HepG2 (cell line): ENCODE measurements around the gene PLEKHA8. TPM values are rescaled to one million over a fixed set of nuclear protein-coding genes. Genes with fewer than 3 reads are reported as not detected.
A peak's percentile ranks its signal among the peaks of the same experiment; 100 is the strongest.

Source experiments
- ATAD3A ChIP-seq: sonication (generic); formaldehyde crosslinking; IDR thresholded peaks from 2 replicates; pipeline ENCODE4 v1.4.0; 2020; ENCODE audit warnings: missing genetic modification reagents
- CCAR2 ChIP-seq: fragments of 200-400 bp; formaldehyde crosslinking; optimal IDR thresholded peaks from 2 replicates; pipeline ENCODE3; 2018; ENCODE audit warnings: low read depth, mild to moderate bottlenecking, low read length, moderate library complexity
- CHD4 ChIP-seq: fragments of 200-600 bp; sonication (generic); IDR thresholded peaks from 2 replicates; pipeline ENCODE4 v1.7.0; 2017; ENCODE audit warnings: mild to moderate bottlenecking, low read length, borderline replicate concordance
- DRAP1 ChIP-seq: IDR thresholded peaks from 2 replicates; pipeline ENCODE4 v1.6.1; 2016; ENCODE audit warnings: missing genetic modification reagents, missing compliant biosample characterization
- MTERF4 ChIP-seq: sonication (generic); formaldehyde crosslinking; IDR thresholded peaks from 2 replicates; pipeline ENCODE4 v1.8.0; 2023; ENCODE audit warnings: mild to moderate bottlenecking, missing genetic modification reagents
- POLR2AphosphoS2 ChIP-seq: IDR thresholded peaks from 2 replicates; pipeline ENCODE4 v1.6.1; 2011; ENCODE audit warnings: low read depth, low read length, improper control_type of control experiment
- RERE ChIP-seq: IDR thresholded peaks from 2 replicates; pipeline ENCODE4 v1.6.1; 2016; ENCODE audit warnings: low read depth, missing genetic modification reagents, missing compliant biosample characterization
- U2AF1 ChIP-seq: fragments of 200-400 bp; formaldehyde crosslinking; optimal IDR thresholded peaks from 2 replicates; pipeline ENCODE3; 2017; ENCODE audit warnings: mild to moderate bottlenecking, low read depth, low read length
- ZNF317 ChIP-seq: sonication (generic); formaldehyde crosslinking; IDR thresholded peaks from 2 replicates; pipeline ENCODE4 v1.5.0; 2020; ENCODE audit warnings: mild to moderate bottlenecking, missing genetic modification reagents
- ZNF460 ChIP-seq: sonication (generic); formaldehyde crosslinking; IDR thresholded peaks from 2 replicates; pipeline ENCODE4 v1.5.1; 2020; ENCODE audit warnings: missing genetic modification reagents, mild to moderate bottlenecking, borderline replicate concordance
- ZNF580 ChIP-seq: IDR thresholded peaks from 2 replicates; pipeline ENCODE4 v1.6.1; 2016; ENCODE audit warnings: low read depth, borderline replicate concordance
- ZNF710 ChIP-seq: sonication (generic); formaldehyde crosslinking; IDR thresholded peaks from 2 replicates; pipeline ENCODE4 v1.5.0; 2020; ENCODE audit warnings: mild to moderate bottlenecking, missing genetic modification reagents, borderline replicate concordance
- ZXDC ChIP-seq: sonication (generic); formaldehyde crosslinking; IDR thresholded peaks from 2 replicates; pipeline ENCODE4 v1.5.0; 2020; ENCODE audit warnings: mild to moderate bottlenecking, missing genetic modification reagents
- polyA plus RNA-seq, 8 experiments: library from polyadenylated mRNA; depleted of rRNA in 3 of 8; stranded (reverse) in 7 of 8; unstranded in 1 of 8; fragments of >200 nt; fragmentation: Illumina TruSeq in 4 of 8; extraction: Trizol in 4 of 8; gene quantifications; 2 replicates each; pipeline versions ENCODE4 v1.2.1 to v1.2.3, GENCODE V29; 2011 to 2016; ENCODE audit warnings: low read depth in 4 of 8, missing spikeins in 1 of 8, mixed read lengths in 1 of 8; ENCODE audit not compliant: insufficient read depth in 1 of 8
- total RNA-seq, 5 experiments: library from RNA; depleted of rRNA; stranded (reverse); fragments of >200 nt; fragmentation: Illumina TruSeq; extraction: Trizol; gene quantifications; 2 replicates each; pipeline ENCODE4 v1.2.3, GENCODE V29; 2016; ENCODE audit warnings: low read depth in 1 of 5

PLEKHA8 gene
- total and polyA plus RNA-seq, 2 of the 13 experiments (the other 11 are each of a cell fraction or from before 2014, with no cell fraction given) = 12.5 to 26.4 TPM

- TF ChIP-seq ZXDC (CRISPR knock-in tag) (no peak), MTERF4 (no peak; the same call in 1 of the 2 replicates), ZNF317 (CRISPR knock-in tag) (no peak; the same call in 1 of the 2 replicates), ZNF460 (no peak), POLR2AphosphoS2 (no peak), ZNF580 (CRISPR knock-in tag) (peak; percentile 80; the same call in 1 of the 2 replicates), U2AF1 (peak; percentile 50), CCAR2 (no peak), RERE (no peak; the same call in 1 of the 2 replicates), CHD4 (no peak), ATAD3A (CRISPR knock-in tag) (no peak), DRAP1 (CRISPR knock-in tag) (peak; percentile 81), ZNF710 (0 out of 2 replicates have a peak, but pooled peaks have one; percentile 8)
These were observed 1.8 kb upstream of the PLEKHA8 start, which contains the start of gene FKBP14 (continued) for GRCh38 chr7:30026229-30027064.
